ENCODE results near the gene FOXP3. TPM values are rescaled to one million over a fixed set of nuclear protein-coding genes. Genes with fewer than 3 reads are reported as not detected.

The FOXP3 gene
- total and polyA plus RNA-seq, 2 donors from 2014 or later: 0.45 to 2.0 TPM

GRCh38 chrX:49233887-49234555 lies 30.5 kb downstream of the FOXP3 start:
- Histone ChIP-seq H3K27me3 (ENCODE audit: control insufficient read depth, insufficient read depth, low read length) (no peaks in the 10 kb centered on the region), H3K9me3 (ENCODE audit: control insufficient read depth in 2 of 3, insufficient read depth in 1 of 3, low read length in 3 of 3) (no peaks in the 10 kb centered on the region), H3K4me1 (ENCODE audit: control insufficient read depth in 2 of 3, insufficient read depth in 2 of 3, low read depth in 1 of 3, low read length in 3 of 3) (peaks cover 0 to 2% (median 0%) of the 10 kb centered on the region in 3 donors), H3K27ac (ENCODE audit: low read depth in 2 of 2, low read length in 2 of 2) (no peak overlapping the region), H3K4me3 (ENCODE audit: low read length in 3 of 3) (no peak overlapping the region), H3K9ac (ENCODE audit: low read length in 3 of 3) (no peak overlapping the region), H3K36me3 (ENCODE audit: control insufficient read depth in 2 of 3, insufficient read depth in 3 of 3, low read length in 3 of 3) (no peaks in the 10 kb centered on the region)
- intact Hi-C loops (cut with DNase I): no loop called here
- peak in 3 of 5 donors; percentile 14 to 70 (median 19) for DNase-seq
- FAIRE-seq: no peak
- no peak for TF ChIP-seq CTCF (IDR thresholded peaks at IDR 0.05; ENCODE audit: borderline replicate concordance, extremely low read depth, insufficient read depth)

GRCh38 chrX:49233176-49233575 lies 31.3 kb downstream of the FOXP3 start, which contains the start of gene CACNA1F:
CACNA1F (minus strand) TSS chrX:49233340; CDS start chrX:49233309, 31 bp downstream.
- H3K36me3 ChIP-seq (ENCODE audit: control insufficient read depth in 2 of 3, insufficient read depth in 3 of 3, low read length in 3 of 3): no peaks in the 10 kb centered on the region

GRCh38 chrX:49232525-49232924 lies 32.0 kb downstream of the FOXP3 start:
- Histone ChIP-seq H3K27me3 (ENCODE audit: control insufficient read depth, insufficient read depth, low read length) (no peaks in the 10 kb centered on the region), H3K36me3 (ENCODE audit: control insufficient read depth in 2 of 3, insufficient read depth in 3 of 3, low read length in 3 of 3) (no peaks in the 10 kb centered on the region), H3K4me3 (ENCODE audit: low read length in 3 of 3) (no peak overlapping the region), H3K4me1 (ENCODE audit: control insufficient read depth in 2 of 3, insufficient read depth in 2 of 3, low read depth in 1 of 3, low read length in 3 of 3) (peaks cover 0 to 2% (median 0%) of the 10 kb centered on the region in 3 donors), H3K9ac (ENCODE audit: low read length in 3 of 3) (no peak overlapping the region), H3K9me3 (ENCODE audit: control insufficient read depth in 2 of 3, insufficient read depth in 1 of 3, low read length in 3 of 3) (no peaks in the 10 kb centered on the region), H3K27ac (ENCODE audit: low read depth in 2 of 2, low read length in 2 of 2) (no peak overlapping the region)
- intact Hi-C loops (cut with DNase I): no loop called here
- DNase-seq: no peak
- no peak for TF ChIP-seq CTCF (IDR thresholded peaks at IDR 0.05; ENCODE audit: borderline replicate concordance, extremely low read depth, insufficient read depth)
- no peak for FAIRE-seq

More at GRCh38 chrX:49233176-49233575, 31.3 kb downstream of the FOXP3 start, which contains the start of gene CACNA1F:
- no peak within 1 kb of the TSS for H3K27ac ChIP-seq (ENCODE audit: low read depth in 2 of 2, low read length in 2 of 2)
- FAIRE-seq: no peak
- no peak within 1 kb of the TSS for H3K4me3 ChIP-seq (ENCODE audit: low read length in 3 of 3)
- no peaks in the 10 kb centered on the region for H3K27me3 ChIP-seq (ENCODE audit: control insufficient read depth, insufficient read depth, low read length)
- H3K4me1 ChIP-seq (ENCODE audit: control insufficient read depth in 2 of 3, insufficient read depth in 2 of 3, low read depth in 1 of 3, low read length in 3 of 3): peaks cover 0 to 2% (median 0%) of the 10 kb centered on the region in 3 donors
- peak in 1 of 5 donors; percentile 23 for DNase-seq
- no peak within 1 kb of the TSS for H3K9ac ChIP-seq (ENCODE audit: low read length in 3 of 3)
- intact Hi-C loops (cut with DNase I): no loop called here
- no peaks in the 10 kb centered on the region for H3K9me3 ChIP-seq (ENCODE audit: control insufficient read depth in 2 of 3, insufficient read depth in 1 of 3, low read length in 3 of 3)
- no peak for TF ChIP-seq CTCF (IDR thresholded peaks at IDR 0.05; ENCODE audit: borderline replicate concordance, extremely low read depth, insufficient read depth)
